GM13976 (cell line): Measurements from ENCODE around the gene MZF1.

Experiments used
- DNase-seq: peaks from one replicate; pipeline ENCODE4 v3.0.0; 2012; ENCODE audit warnings: low spot score
- in situ Hi-C: fragments of 300-500 bp; cut with MboI; formaldehyde crosslinking; loops from one replicate; pipeline ENCODE4 v1.12.0; 2022; ENCODE audit warnings: low sequenced_read_pairs, mixed read lengths, inconsistent platforms; ENCODE audit not compliant: unreplicated experiment
- TF ChIP-seq, protein P1 (sequence below): IDR thresholded peaks from 2 replicates; pipeline ENCODE4 v1.5.1; 2012; ENCODE audit warnings: borderline replicate concordance, mild to moderate bottlenecking; ENCODE audit not compliant: insufficient read depth; ENCODE audit errors: extremely low read depth, missing control alignments, control extremely low read depth

The MZF1 gene

DNA sequence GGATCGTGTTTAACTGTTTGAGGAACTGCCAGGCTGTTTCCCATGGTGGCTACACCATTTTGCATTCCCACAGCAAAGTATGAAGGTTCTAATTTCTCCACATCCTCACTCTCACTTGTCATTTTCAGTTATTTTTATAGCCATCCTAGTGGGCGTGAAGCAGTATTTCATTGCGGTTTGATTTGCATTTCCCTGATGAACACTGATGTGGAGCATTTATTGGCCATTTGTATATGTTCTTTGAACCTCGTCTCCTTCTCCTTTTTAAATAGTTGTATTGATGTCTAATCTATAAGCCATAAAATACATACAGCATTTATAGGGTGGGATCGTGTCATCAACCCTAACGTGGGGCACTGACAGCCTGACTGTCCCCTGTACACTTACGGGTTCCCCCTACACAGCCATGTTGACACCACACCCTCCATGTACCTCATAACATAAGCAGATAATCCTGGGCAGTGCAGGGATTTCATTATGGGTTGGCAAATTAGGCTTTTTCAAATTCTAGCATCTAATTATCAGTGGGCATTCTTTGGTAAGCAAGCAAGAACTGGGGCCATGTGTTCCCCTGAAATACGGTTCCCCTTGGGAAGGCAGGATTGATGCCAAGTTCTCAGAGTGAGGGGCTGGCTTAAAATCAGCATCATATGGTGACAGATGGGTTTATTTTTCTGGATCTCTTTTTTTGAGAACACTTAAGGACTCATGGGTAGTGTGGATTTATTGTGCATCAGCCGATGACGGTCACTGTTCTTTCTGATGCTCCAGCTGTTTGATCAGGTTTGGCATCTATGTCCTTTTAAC lies 41.9 kb downstream of the MZF1 start:
- TF ChIP-seq, protein P1, sequence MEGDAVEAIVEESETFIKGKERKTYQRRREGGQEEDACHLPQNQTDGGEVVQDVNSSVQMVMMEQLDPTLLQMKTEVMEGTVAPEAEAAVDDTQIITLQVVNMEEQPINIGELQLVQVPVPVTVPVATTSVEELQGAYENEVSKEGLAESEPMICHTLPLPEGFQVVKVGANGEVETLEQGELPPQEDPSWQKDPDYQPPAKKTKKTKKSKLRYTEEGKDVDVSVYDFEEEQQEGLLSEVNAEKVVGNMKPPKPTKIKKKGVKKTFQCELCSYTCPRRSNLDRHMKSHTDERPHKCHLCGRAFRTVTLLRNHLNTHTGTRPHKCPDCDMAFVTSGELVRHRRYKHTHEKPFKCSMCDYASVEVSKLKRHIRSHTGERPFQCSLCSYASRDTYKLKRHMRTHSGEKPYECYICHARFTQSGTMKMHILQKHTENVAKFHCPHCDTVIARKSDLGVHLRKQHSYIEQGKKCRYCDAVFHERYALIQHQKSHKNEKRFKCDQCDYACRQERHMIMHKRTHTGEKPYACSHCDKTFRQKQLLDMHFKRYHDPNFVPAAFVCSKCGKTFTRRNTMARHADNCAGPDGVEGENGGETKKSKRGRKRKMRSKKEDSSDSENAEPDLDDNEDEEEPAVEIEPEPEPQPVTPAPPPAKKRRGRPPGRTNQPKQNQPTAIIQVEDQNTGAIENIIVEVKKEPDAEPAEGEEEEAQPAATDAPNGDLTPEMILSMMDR = no peak
- no peak for DNase-seq
- in situ Hi-C loops = no loop called here

DNA sequence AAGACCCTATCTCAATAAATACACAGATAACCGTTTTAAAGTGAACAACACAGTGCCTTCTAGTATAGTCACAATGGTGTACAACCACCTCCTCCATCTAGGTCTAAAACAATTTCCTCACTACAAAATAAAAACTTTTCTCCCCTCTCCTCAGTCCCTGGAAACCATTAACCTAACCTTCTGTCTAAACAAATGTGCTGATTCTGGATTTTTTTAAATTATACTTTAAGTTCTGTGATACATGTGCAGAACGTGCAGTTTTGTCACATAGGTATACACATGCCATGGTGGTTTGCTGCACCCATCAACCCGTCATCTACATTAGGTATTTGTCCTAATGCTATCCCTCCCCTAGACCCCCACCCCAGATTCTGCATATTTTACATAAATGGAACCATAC lies 43.7 kb downstream of the MZF1 start:
- in situ Hi-C loops = no loop called here
- TF ChIP-seq, protein P1 = no peak
- no peak for DNase-seq

DNA sequence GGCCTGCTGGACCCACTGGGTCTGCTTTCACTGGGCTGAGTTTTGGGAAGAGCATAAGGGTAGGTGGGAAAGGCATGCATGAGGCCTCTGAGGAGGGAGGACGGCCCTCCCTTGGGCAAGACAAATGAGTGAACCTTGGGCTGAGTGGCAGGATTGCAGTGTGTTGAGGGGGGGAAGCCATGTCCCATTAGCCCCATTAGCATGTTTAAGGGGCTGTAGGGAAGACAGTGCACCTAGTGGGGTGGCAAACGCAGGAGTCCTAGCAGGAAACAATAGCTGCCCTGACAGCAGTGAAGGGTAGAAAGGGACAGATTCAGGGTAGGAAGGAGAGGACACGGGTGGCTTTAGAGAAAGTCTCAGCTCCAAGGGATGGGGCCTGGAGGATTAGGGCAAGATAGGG lies 50.4 kb downstream of the MZF1 start:
- TF ChIP-seq, protein P1 = no peak
- DNase-seq = no peak
- in situ Hi-C loops = no loop called here

DNA sequence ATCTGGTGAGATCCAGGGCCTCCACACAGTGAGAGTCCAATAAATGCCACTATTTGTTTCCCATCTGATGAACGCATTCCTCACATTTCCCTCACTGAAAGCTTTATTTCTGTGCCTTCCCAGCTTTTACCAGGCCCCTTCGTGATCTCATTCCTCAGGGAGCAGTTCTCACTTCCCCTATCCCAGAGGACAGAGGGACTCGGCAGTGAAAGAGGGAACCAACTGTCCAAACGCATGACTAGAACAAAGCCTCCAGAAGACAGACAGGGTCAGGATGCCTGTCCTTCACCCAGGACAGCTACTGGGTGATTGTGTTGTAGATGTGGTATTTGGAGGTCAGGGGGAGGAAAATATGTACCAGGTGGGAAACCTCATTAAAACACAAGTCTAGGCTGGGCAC lies 51.5 kb downstream of the MZF1 start:
- DNase-seq = no peak
- in situ Hi-C loops = no loop called here
- TF ChIP-seq, protein P1 = no peak

DNA sequence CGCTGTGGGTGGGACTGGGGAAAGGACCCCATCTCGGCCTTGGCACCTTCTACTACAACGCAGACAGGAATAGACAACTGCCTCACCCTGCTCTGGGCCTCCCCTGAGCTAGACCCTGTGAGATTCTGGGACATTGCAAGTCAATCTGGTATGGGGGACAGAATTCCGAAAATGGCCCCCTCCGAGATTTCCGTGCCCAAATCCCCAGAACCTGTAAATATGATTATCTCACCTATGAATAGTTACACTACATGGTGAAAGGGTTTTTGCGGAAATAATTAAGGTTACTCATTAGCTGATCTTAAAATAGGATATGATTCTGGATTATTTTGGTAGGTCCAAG lies 52.9 kb downstream of the MZF1 start:
- no peak for DNase-seq
- TF ChIP-seq, protein P1 = no peak
- in situ Hi-C loops = no loop called here

DNA sequence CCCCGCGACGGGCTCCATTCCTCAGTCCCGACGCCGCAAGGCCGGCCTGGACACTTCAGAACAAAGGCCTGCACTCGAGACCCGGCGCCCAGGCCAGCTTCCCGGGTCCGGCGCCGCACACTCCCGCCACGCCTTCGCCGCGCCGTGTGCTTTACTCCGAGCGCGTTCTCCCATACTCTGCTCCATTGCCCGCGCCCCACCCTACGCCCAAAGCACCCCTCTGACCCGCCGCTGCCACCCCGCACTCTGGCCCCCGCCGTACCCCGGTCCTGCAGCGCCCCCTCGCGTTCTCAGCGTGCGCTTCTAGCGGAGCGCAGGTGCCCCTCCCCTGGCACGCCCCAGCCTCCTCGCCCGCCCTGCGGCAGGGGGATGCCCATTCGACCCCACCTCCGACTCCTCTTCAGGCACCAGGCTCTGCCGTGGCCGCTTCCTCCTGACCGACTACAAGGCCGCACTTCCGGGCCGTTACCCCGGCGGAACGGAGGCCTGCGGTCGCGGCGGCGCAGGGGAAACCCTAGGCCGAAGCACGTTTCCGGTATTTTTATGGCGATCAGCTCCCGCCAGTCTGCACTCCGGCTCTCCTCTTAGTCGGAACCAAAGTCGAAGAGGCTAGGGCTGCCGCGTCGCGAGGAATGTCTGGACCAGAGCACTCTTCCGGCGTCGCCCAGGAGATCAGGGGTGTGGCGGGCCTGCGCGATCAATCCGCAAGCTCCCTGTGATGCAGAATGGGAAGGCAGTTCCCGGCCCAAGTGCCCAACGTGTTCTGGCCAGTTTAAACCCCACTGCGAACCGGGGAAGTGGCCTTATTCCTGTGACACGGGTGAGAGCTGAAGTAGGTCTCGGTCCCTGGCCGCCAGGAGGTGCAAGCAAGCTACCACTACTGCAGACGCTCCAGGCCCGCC lies 53.5 kb downstream of the MZF1 start, which contains the start of gene ZBTB45:
TSS of gene ZBTB45 (minus strand) at position 456 of the 902 bp plus-strand sequence. CDS start 2,137 bp downstream, outside the sequence.
- TF ChIP-seq, protein P1 = peak; percentile 93
- DNase-seq = peak; percentile 89
- in situ Hi-C loops = no loop called here
